ENCODE measurements around the gene PRM2. TPM values are rescaled to one million over a fixed set of nuclear protein-coding genes. Genes with fewer than 3 reads are reported as not detected.

PRM2 gene
- total and polyA plus RNA-seq, 2 experiments from 2014 or later, result not detected

GRCh38 chr16:11240636-11241473, 35.4 kb downstream of the PRM2 start:
- Mint-ChIP-seq H3K4me3 (no peak overlapping the region), H3K36me3 (ENCODE audit: low read depth) (no peaks in the 10 kb centered on the region), H3K9me3 (no peaks in the 10 kb centered on the region), H3K27me3 (ENCODE audit: insufficient read depth, low read depth, poor library complexity) (peaks cover 7% of the 10 kb centered on the region), H3K4me1 (peaks cover 3% of the 10 kb centered on the region; the same call in 1 of the 3 replicates), H3K27ac (no peak overlapping the region)
- Histone ChIP-seq H3K27ac (ENCODE audit: low read depth) (peak overlapping the region; percentile 55; the same call in 1 of the 2 replicates), H3K4me1 (ENCODE audit: insufficient read depth) (no peaks in the 10 kb centered on the region; the same call in 1 of the 2 replicates), H3K4me2 (0 out of 2 replicates have a peak overlapping the region, but pooled peaks have one; percentile 29), H3K36me3 (ENCODE audit: insufficient read depth) (no peaks in the 10 kb centered on the region), H3F3A (replicated peaks; ENCODE audit: low read depth) (no peaks in the 10 kb centered on the region), H3K4me3 (no peak overlapping the region), H3K9me2 (ENCODE audit: insufficient read depth) (no peaks in the 10 kb centered on the region), H4K20me1 (replicated peaks; ENCODE audit: insufficient read depth) (no peaks in the 10 kb centered on the region), H2AFZ (peak overlapping the region; percentile 90; the same call in 1 of the 2 replicates), H3K27me3 (ENCODE audit: insufficient read depth) (no peaks in the 10 kb centered on the region), H3K79me2 (replicated peaks; ENCODE audit: insufficient read depth) (no peaks in the 10 kb centered on the region)
- ATAC-seq (peak; percentile 58), DNase-seq (ENCODE audit: low spot score) (peak; percentile 62)
- TF ChIP-seq POLR2AphosphoS5 (IDR thresholded peaks at IDR 0.05; ENCODE audit: low read depth) (no peak), NANOG (IDR thresholded peaks at IDR 0.05; ENCODE audit: borderline replicate concordance) (no peak), JUNB (IDR thresholded peaks at IDR 0.05; ENCODE audit: unreplicated experiment) (no peak), EZH2 (IDR thresholded peaks at IDR 0.05; ENCODE audit: low read depth, unreplicated experiment) (no peak), CREB1 (CRISPR knock-in tag; IDR thresholded peaks at IDR 0.05; ENCODE audit: low read depth) (no peak), REST (IDR thresholded peaks at IDR 0.05; ENCODE audit: unreplicated experiment) (no peak), STAT1 (IDR thresholded peaks at IDR 0.05; ENCODE audit: unreplicated experiment) (no peak), ZNF114 (CRISPR knock-in tag; IDR thresholded peaks at IDR 0.05) (no peak), ZNF331 (CRISPR knock-in tag; IDR thresholded peaks at IDR 0.05; ENCODE audit: low read depth) (no peak), EZH2phosphoT487 (IDR thresholded peaks at IDR 0.05; ENCODE audit: unreplicated experiment) (no peak)
- TF ChIP-seq, protein P1, sequence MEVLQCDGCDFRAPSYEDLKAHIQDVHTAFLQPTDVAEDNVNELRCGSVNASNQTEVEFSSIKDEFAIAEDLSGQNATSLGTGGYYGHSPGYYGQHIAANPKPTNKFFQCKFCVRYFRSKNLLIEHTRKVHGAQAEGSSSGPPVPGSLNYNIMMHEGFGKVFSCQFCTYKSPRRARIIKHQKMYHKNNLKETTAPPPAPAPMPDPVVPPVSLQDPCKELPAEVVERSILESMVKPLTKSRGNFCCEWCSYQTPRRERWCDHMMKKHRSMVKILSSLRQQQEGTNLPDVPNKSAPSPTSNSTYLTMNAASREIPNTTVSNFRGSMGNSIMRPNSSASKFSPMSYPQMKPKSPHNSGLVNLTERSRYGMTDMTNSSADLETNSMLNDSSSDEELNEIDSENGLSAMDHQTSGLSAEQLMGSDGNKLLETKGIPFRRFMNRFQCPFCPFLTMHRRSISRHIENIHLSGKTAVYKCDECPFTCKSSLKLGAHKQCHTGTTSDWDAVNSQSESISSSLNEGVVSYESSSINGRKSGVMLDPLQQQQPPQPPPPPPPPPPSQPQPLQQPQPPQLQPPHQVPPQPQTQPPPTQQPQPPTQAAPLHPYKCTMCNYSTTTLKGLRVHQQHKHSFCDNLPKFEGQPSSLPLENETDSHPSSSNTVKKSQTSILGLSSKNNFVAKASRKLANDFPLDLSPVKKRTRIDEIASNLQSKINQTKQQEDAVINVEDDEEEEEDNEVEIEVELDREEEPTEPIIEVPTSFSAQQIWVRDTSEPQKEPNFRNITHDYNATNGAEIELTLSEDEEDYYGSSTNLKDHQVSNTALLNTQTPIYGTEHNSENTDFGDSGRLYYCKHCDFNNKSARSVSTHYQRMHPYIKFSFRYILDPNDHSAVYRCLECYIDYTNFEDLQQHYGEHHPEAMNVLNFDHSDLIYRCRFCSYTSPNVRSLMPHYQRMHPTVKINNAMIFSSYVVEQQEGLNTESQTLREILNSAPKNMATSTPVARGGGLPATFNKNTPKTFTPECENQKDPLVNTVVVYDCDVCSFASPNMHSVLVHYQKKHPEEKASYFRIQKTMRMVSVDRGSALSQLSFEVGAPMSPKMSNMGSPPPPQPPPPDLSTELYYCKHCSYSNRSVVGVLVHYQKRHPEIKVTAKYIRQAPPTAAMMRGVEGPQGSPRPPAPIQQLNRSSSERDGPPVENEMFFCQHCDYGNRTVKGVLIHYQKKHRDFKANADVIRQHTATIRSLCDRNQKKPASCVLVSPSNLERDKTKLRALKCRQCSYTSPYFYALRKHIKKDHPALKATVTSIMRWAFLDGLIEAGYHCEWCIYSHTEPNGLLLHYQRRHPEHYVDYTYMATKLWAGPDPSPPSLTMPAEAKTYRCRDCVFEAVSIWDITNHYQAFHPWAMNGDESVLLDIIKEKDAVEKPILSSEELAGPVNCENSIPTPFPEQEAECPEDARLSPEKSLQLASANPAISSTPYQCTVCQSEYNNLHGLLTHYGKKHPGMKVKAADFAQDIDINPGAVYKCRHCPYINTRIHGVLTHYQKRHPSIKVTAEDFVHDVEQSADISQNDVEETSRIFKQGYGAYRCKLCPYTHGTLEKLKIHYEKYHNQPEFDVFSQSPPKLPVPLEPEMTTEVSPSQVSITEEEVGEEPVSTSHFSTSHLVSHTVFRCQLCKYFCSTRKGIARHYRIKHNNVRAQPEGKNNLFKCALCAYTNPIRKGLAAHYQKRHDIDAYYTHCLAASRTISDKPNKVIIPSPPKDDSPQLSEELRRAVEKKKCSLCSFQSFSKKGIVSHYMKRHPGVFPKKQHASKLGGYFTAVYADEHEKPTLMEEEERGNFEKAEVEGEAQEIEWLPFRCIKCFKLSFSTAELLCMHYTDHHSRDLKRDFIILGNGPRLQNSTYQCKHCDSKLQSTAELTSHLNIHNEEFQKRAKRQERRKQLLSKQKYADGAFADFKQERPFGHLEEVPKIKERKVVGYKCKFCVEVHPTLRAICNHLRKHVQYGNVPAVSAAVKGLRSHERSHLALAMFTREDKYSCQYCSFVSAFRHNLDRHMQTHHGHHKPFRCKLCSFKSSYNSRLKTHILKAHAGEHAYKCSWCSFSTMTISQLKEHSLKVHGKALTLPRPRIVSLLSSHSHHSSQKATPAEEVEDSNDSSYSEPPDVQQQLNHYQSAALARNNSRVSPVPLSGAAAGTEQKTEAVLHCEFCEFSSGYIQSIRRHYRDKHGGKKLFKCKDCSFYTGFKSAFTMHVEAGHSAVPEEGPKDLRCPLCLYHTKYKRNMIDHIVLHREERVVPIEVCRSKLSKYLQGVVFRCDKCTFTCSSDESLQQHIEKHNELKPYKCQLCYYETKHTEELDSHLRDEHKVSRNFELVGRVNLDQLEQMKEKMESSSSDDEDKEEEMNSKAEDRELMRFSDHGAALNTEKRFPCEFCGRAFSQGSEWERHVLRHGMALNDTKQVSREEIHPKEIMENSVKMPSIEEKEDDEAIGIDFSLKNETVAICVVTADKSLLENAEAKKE (CRISPR knock-in tag; IDR thresholded peaks at IDR 0.05), result no peak
- TF ChIP-seq, protein P2, sequence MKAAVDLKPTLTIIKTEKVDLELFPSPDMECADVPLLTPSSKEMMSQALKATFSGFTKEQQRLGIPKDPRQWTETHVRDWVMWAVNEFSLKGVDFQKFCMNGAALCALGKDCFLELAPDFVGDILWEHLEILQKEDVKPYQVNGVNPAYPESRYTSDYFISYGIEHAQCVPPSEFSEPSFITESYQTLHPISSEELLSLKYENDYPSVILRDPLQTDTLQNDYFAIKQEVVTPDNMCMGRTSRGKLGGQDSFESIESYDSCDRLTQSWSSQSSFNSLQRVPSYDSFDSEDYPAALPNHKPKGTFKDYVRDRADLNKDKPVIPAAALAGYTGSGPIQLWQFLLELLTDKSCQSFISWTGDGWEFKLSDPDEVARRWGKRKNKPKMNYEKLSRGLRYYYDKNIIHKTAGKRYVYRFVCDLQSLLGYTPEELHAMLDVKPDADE (IDR thresholded peaks at IDR 0.05), result no peak
- TF ChIP-seq, protein P3, sequence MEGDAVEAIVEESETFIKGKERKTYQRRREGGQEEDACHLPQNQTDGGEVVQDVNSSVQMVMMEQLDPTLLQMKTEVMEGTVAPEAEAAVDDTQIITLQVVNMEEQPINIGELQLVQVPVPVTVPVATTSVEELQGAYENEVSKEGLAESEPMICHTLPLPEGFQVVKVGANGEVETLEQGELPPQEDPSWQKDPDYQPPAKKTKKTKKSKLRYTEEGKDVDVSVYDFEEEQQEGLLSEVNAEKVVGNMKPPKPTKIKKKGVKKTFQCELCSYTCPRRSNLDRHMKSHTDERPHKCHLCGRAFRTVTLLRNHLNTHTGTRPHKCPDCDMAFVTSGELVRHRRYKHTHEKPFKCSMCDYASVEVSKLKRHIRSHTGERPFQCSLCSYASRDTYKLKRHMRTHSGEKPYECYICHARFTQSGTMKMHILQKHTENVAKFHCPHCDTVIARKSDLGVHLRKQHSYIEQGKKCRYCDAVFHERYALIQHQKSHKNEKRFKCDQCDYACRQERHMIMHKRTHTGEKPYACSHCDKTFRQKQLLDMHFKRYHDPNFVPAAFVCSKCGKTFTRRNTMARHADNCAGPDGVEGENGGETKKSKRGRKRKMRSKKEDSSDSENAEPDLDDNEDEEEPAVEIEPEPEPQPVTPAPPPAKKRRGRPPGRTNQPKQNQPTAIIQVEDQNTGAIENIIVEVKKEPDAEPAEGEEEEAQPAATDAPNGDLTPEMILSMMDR (conservative IDR thresholded peaks at IDR 0.05; ENCODE audit: low read depth in 2 of 2), result no peak
